Measurements from ENCODE around the gene SOX4. TPM values are rescaled to one million over a fixed set of nuclear protein-coding genes. Genes with fewer than 3 reads are reported as not detected.

The SOX4 gene
- total and polyA plus RNA-seq, 2 donors (not counting 1 experiment from before 2014, with no cell fraction given): 3.5 to 5.0 TPM

GRCh38 chr6:21565431-21565830 lies 28.1 kb upstream of the SOX4 start:
- no peaks in the 10 kb centered on the region for H3K4me1 Mint-ChIP-seq
- H3K27ac Mint-ChIP-seq: no peak overlapping the region
- Histone ChIP-seq H4K20me1 (ENCODE audit: control insufficient read depth, insufficient read depth, low read length, poor library complexity, severe bottlenecking) (no peaks in the 10 kb centered on the region), H3K79me2 (ENCODE audit: control insufficient read depth, insufficient read depth, low read length) (no peaks in the 10 kb centered on the region), H2AFZ (ENCODE audit: insufficient read depth, low read depth, low read length, poor library complexity, severe bottlenecking) (no peak overlapping the region), H3K4me2 (replicated peaks; ENCODE audit: low read depth, low read length, poor library complexity, severe bottlenecking) (no peak overlapping the region), H3K4me3 (ENCODE audit: control extremely low read depth in 1 of 5, extremely low read depth in 1 of 5, insufficient read depth in 1 of 5, low read depth in 2 of 5, low read length in 4 of 5) (no peak overlapping the region), H3K27me3 (replicated peaks in 1 of 4; ENCODE audit: control extremely low read depth in 1 of 4, control insufficient read depth in 3 of 4, insufficient read depth in 4 of 4, low read length in 3 of 4) (no peaks in the 10 kb centered on the region), H3K9me3 (ENCODE audit: control extremely low read depth in 1 of 3, control insufficient read depth in 2 of 3, insufficient read depth in 1 of 3, low read length in 2 of 3) (peaks cover 0 to 14% (median 0%) of the 10 kb centered on the region in 3 donors), H3K4me1 (ENCODE audit: control insufficient read depth in 2 of 2, insufficient read depth in 2 of 2, low read length in 2 of 2) (no peaks in the 10 kb centered on the region), H3K27ac (ENCODE audit: low read length in 2 of 2) (no peak overlapping the region), H3K9ac (ENCODE audit: low read length) (no peak overlapping the region), H3K36me3 (replicated peaks in 1 of 2; ENCODE audit: control extremely low read depth in 1 of 2, control insufficient read depth in 1 of 2, extremely low read depth in 1 of 2, insufficient read depth in 2 of 2, low read length in 1 of 2) (no peaks in the 10 kb centered on the region)
- H3K27me3 Mint-ChIP-seq: peaks cover 4% of the 10 kb centered on the region
- WGBS (ENCODE audit: insufficient coverage): no CpG with 5 or more reads among the region's 1 CpG
- TF ChIP-seq, protein P1, sequence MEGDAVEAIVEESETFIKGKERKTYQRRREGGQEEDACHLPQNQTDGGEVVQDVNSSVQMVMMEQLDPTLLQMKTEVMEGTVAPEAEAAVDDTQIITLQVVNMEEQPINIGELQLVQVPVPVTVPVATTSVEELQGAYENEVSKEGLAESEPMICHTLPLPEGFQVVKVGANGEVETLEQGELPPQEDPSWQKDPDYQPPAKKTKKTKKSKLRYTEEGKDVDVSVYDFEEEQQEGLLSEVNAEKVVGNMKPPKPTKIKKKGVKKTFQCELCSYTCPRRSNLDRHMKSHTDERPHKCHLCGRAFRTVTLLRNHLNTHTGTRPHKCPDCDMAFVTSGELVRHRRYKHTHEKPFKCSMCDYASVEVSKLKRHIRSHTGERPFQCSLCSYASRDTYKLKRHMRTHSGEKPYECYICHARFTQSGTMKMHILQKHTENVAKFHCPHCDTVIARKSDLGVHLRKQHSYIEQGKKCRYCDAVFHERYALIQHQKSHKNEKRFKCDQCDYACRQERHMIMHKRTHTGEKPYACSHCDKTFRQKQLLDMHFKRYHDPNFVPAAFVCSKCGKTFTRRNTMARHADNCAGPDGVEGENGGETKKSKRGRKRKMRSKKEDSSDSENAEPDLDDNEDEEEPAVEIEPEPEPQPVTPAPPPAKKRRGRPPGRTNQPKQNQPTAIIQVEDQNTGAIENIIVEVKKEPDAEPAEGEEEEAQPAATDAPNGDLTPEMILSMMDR (IDR thresholded peaks at IDR 0.05): no peak
- TF ChIP-seq EZH2 (IDR thresholded peaks at IDR 0.05; ENCODE audit: borderline replicate concordance, insufficient read depth, low read depth, low read length, poor library complexity, severe bottlenecking): no peak
- H3K4me3 Mint-ChIP-seq: no peak overlapping the region
- ATAC-seq (ENCODE audit: low read depth) (no peak), DNase-seq (no peak)
- intact Hi-C loops (cut with micrococcal nuclease): no loop called here
- ChIA-PET CTCF (interaction anchor here (0.7 kb wide), 1 partner anchor 13 kb away, joined by 3 read pairs; no protein-coding TSS in a partner anchor), POLR2A (no interaction called here)
- no peaks in the 10 kb centered on the region for H3K9me3 Mint-ChIP-seq (ENCODE audit: insufficient read depth)

GRCh38 chr6:21578523-21578922 lies 15.0 kb upstream of the SOX4 start:
- no peaks in the 10 kb centered on the region for H3K4me1 Mint-ChIP-seq
- Histone ChIP-seq H3K79me2 (ENCODE audit: control insufficient read depth, insufficient read depth, low read length) (no peaks in the 10 kb centered on the region), H3K4me2 (replicated peaks; ENCODE audit: low read depth, low read length, poor library complexity, severe bottlenecking) (no peak overlapping the region), H3K9me3 (ENCODE audit: control extremely low read depth in 1 of 3, control insufficient read depth in 2 of 3, insufficient read depth in 1 of 3, low read length in 2 of 3) (peaks cover 0 to 28% (median 12%) of the 10 kb centered on the region in 3 donors), H3K4me1 (ENCODE audit: control insufficient read depth in 2 of 2, insufficient read depth in 2 of 2, low read length in 2 of 2) (no peaks in the 10 kb centered on the region), H3K27me3 (replicated peaks in 1 of 4; ENCODE audit: control extremely low read depth in 1 of 4, control insufficient read depth in 3 of 4, insufficient read depth in 4 of 4, low read length in 3 of 4) (peaks cover 0 to 3% (median 0%) of the 10 kb centered on the region in 4 experiments), H4K20me1 (ENCODE audit: control insufficient read depth, insufficient read depth, low read length, poor library complexity, severe bottlenecking) (no peaks in the 10 kb centered on the region), H3K27ac (ENCODE audit: low read length in 2 of 2) (no peak overlapping the region), H2AFZ (ENCODE audit: insufficient read depth, low read depth, low read length, poor library complexity, severe bottlenecking) (no peak overlapping the region), H3K4me3 (ENCODE audit: control extremely low read depth in 1 of 5, extremely low read depth in 1 of 5, insufficient read depth in 1 of 5, low read depth in 2 of 5, low read length in 4 of 5) (no peak overlapping the region), H3K9ac (ENCODE audit: low read length) (no peak overlapping the region), H3K36me3 (replicated peaks in 1 of 2; ENCODE audit: control extremely low read depth in 1 of 2, control insufficient read depth in 1 of 2, extremely low read depth in 1 of 2, insufficient read depth in 2 of 2, low read length in 1 of 2) (no peaks in the 10 kb centered on the region)
- peaks cover 15% of the 10 kb centered on the region for H3K9me3 Mint-ChIP-seq (ENCODE audit: insufficient read depth)
- ATAC-seq (ENCODE audit: low read depth) (no peak), DNase-seq (no peak)
- H3K27ac Mint-ChIP-seq: no peak overlapping the region
- H3K4me3 Mint-ChIP-seq: no peak overlapping the region
- intact Hi-C loops (cut with micrococcal nuclease): no loop called here
- POLR2A ChIA-PET: no interaction called here
- TF ChIP-seq, protein P1 (IDR thresholded peaks at IDR 0.05): no peak
- TF ChIP-seq EZH2 (IDR thresholded peaks at IDR 0.05; ENCODE audit: borderline replicate concordance, insufficient read depth, low read depth, low read length, poor library complexity, severe bottlenecking): no peak
- no peaks in the 10 kb centered on the region for H3K27me3 Mint-ChIP-seq
- CTCF ChIA-PET: interaction anchor here (0.9 kb wide), 1 partner anchor 1015 kb away, joined by 3 read pairs; no protein-coding TSS in a partner anchor

Measured in B cell (primary cell).